Common myeloid progenitor, CD34-positive (primary cell): ENCODE results near the gene DHX9. TPM values are rescaled to one million over a fixed set of nuclear protein-coding genes. Genes with fewer than 3 reads are reported as not detected.

Experiments used
- CTCF ChIA-PET: fragments of 350-600 bp; sonication (Branson Sonifier 250); formaldehyde crosslinking; loops from one replicate; lab custom pipeline; 2021; ENCODE audit warnings: antibody characterized with exemption; lab: Charles Lee
- POLR2A ChIA-PET: fragments of 350-600 bp; sonication (Branson Sonifier 250); formaldehyde crosslinking; loops from one replicate; lab custom pipeline; 2021; ENCODE audit warnings: antibody characterized with exemption; lab: Charles Lee
- DNase-seq, 3 donors: peaks; one replicate each; pipeline versions ENCODE4 v3.0.0 to v3.0.0-alpha.2; 2013
- H3K27ac ChIP-seq, 2 experiments: 1 replicate in 1 of 2; 2 replicates in 1 of 2; pipeline ENCODE4 v1.7.0; 2013; ENCODE audit warnings: inconsistent platforms in 2 of 2, low read length in 2 of 2, mild to moderate bottlenecking in 2 of 2, low read depth in 1 of 2, moderate library complexity in 1 of 2; ENCODE audit not compliant: severe bottlenecking in 2 of 2, insufficient read depth in 1 of 2, poor library complexity in 1 of 2
- H3K27me3 ChIP-seq, 5 experiments: replicated peaks in 2 of 5; 1 replicate in 3 of 5; 2 replicates in 2 of 5; pipeline versions ENCODE4 v1.6.1 to v1.7.0; 2013; ENCODE audit warnings: low read length in 4 of 5, mild to moderate bottlenecking in 2 of 5, moderate library complexity in 2 of 5, inconsistent platforms in 1 of 5; ENCODE audit not compliant: insufficient read depth in 5 of 5, control insufficient read depth in 4 of 5
- H3K36me3 ChIP-seq, 4 experiments: 1 replicate in 2 of 4; 2 replicates in 2 of 4; pipeline versions ENCODE4 v1.6.1 to v1.7.0; 2013; ENCODE audit warnings: low read length in 3 of 4, control low read depth in 1 of 4, mild to moderate bottlenecking in 1 of 4; ENCODE audit not compliant: control insufficient read depth in 4 of 4, insufficient read depth in 4 of 4
- H3K4me1 ChIP-seq, 4 experiments: 1 replicate in 3 of 4; 2 replicates in 1 of 4; pipeline versions ENCODE4 v1.6.1 to v1.7.1; 2013; ENCODE audit warnings: low read length in 3 of 4, mild to moderate bottlenecking in 3 of 4, control low read depth in 1 of 4, inconsistent platforms in 1 of 4, moderate library complexity in 1 of 4; ENCODE audit not compliant: control insufficient read depth in 4 of 4, insufficient read depth in 4 of 4; ENCODE audit errors: control extremely low read depth in 1 of 4
- H3K4me3 ChIP-seq, 7 experiments: 1 replicate in 4 of 7; 2 replicates in 3 of 7; pipeline versions ENCODE4 v1.5.1 to v1.7.0; 2013; ENCODE audit warnings: mild to moderate bottlenecking in 7 of 7, low read length in 6 of 7, moderate library complexity in 6 of 7, inconsistent platforms in 2 of 7, low read depth in 2 of 7, control low read depth in 1 of 7; ENCODE audit not compliant: insufficient read depth in 4 of 7, control insufficient read depth in 1 of 7; ENCODE audit errors: extremely low read depth in 1 of 7
- H3K9me3 ChIP-seq, 5 experiments: 1 replicate in 4 of 5; 2 replicates in 1 of 5; pipeline versions ENCODE4 v1.6.1 to v1.7.1; 2013; ENCODE audit warnings: low read length in 4 of 5, mild to moderate bottlenecking in 2 of 5, inconsistent platforms in 1 of 5, low read depth in 1 of 5, moderate library complexity in 1 of 5; ENCODE audit not compliant: control insufficient read depth in 4 of 5, insufficient read depth in 2 of 5; ENCODE audit errors: control extremely low read depth in 1 of 5
- WGBS: methylation state at CpG from one replicate; pipeline ENCODE4 v1.1.5; 2013; ENCODE audit not compliant: insufficient coverage; 5-methylcytosine and 5-hydroxymethylcytosine counted together
- polyA plus RNA-seq: library from polyadenylated mRNA; unstranded; fragments of 120-200 nt; gene quantifications from one replicate; pipeline ENCODE4 v1.2.1, GENCODE V29; 2013

DHX9 gene
- 169 TPM for polyA plus RNA-seq

- peak within 1 kb of the TSS; percentile 70 to 96 (median 85) for H3K4me3 ChIP-seq
- H3K27ac ChIP-seq, result peak within 1 kb of the TSS; percentile 71 to 89
- WGBS, result under 1% methylated on average over 61 of the region's 92 CpGs
- no peaks in the 10 kb centered on the region for H3K9me3 ChIP-seq
- DNase-seq, result peak; percentile 93 to 96 (median 96)
- H3K4me1 ChIP-seq, result peaks cover 10 to 31% (median 26%) of the 10 kb centered on the region in 4 experiments
- H3K27me3 ChIP-seq, result no peaks in the 10 kb centered on the region
- CTCF ChIA-PET, result interaction anchor here (1.1 to 1.9 kb wide), 3 partner anchors 43 to 238 kb away, joined by 3 to 5 read pairs (median 4); no protein-coding TSS in a partner anchor
- H3K36me3 ChIP-seq, result peaks cover 8 to 35% (median 10%) of the 10 kb centered on the region in 4 experiments
- POLR2A ChIA-PET, result interaction anchor here (0.6 kb wide), 1 partner anchor 202 kb away, joined by 9 read pairs; no protein-coding TSS in a partner anchor
Measured at GRCh38 chr1:182839209-182840066, at the start of gene DHX9. Gene DHX9, plus strand, starts transcription at chr1:182839347. Its CDS starts 3,220 bp downstream, at chr1:182842567.

GRCh38 chr1:182791281-182792179 lies 47.6 kb upstream of the DHX9 start:
- no peaks in the 10 kb centered on the region for H3K36me3 ChIP-seq
- 89% methylated on average over 4 of the region's 8 CpGs for WGBS
- H3K9me3 ChIP-seq, result no peaks in the 10 kb centered on the region
- CTCF ChIA-PET, result interaction anchor here (0.9 to 12.5 kb wide), 6 partner anchors 9 to 704 kb away, joined by 3 to 525 read pairs (median 4); partner anchors contain the start of gene RGS16
- DNase-seq, result peak; percentile 44 to 68 (median 46)
- no peak overlapping the region for H3K4me3 ChIP-seq
- no peak overlapping the region for H3K27ac ChIP-seq
- H3K4me1 ChIP-seq, result peaks cover 13 to 30% (median 27%) of the 10 kb centered on the region in 4 experiments
- POLR2A ChIA-PET, result interaction anchor here (0.9 kb wide), 1 partner anchor 400 kb away, joined by 3 read pairs; the partner anchor contains the start of gene GLUL
- peaks cover 0 to 9% (median 0%) of the 10 kb centered on the region in 5 experiments for H3K27me3 ChIP-seq

GRCh38 chr1:182794091-182794490 lies 45.1 kb upstream of the DHX9 start:
- 100% methylated on average over 1 of the region's 2 CpGs for WGBS
- CTCF ChIA-PET, result interaction anchor here (5.2 kb wide), 1 partner anchor 11 kb away, joined by 26 read pairs; no protein-coding TSS in a partner anchor

GRCh38 chr1:182794676-182795201 lies 44.4 kb upstream of the DHX9 start:
- no peaks in the 10 kb centered on the region for H3K9me3 ChIP-seq
- ChIA-PET POLR2A (no interaction called here), CTCF (interaction anchor here (1.1 to 5.2 kb wide), 3 partner anchors 11 to 199 kb away, joined by 3 to 26 read pairs (median 10); no protein-coding TSS in a partner anchor)
- DNase-seq, result no peak
- H3K36me3 ChIP-seq, result no peaks in the 10 kb centered on the region
- H3K4me1 ChIP-seq, result peaks cover 13 to 21% (median 18%) of the 10 kb centered on the region in 4 experiments
- peaks cover 0 to 2% (median 0%) of the 10 kb centered on the region in 5 experiments for H3K27me3 ChIP-seq
- H3K4me3 ChIP-seq, result peak overlapping the region in 1 of 7 experiments; percentile 3
- H3K27ac ChIP-seq, result no peak overlapping the region
- WGBS, result 100% methylated on average over 1 of the region's 3 CpGs

More at GRCh38 chr1:182794091-182794490, 45.1 kb upstream of the DHX9 start:
- Histone ChIP-seq H3K27ac (no peak overlapping the region), H3K4me1 (peaks cover 13 to 27% (median 23%) of the 10 kb centered on the region in 4 experiments), H3K9me3 (no peaks in the 10 kb centered on the region), H3K4me3 (no peak overlapping the region), H3K27me3 (peaks cover 0 to 5% (median 0%) of the 10 kb centered on the region in 5 experiments), H3K36me3 (no peaks in the 10 kb centered on the region)
- DNase-seq, result no peak
- POLR2A ChIA-PET, result no interaction called here

GRCh38 chr1:182795563-182796228 lies 43.5 kb upstream of the DHX9 start:
- Histone ChIP-seq H3K9me3 (no peaks in the 10 kb centered on the region), H3K4me3 (peak overlapping the region in 3 of 7 experiments; percentile 3 to 26 (median 8)), H3K27me3 (no peaks in the 10 kb centered on the region), H3K4me1 (peaks cover 10 to 17% (median 14%) of the 10 kb centered on the region in 4 experiments), H3K36me3 (no peaks in the 10 kb centered on the region), H3K27ac (peak overlapping the region in 1 of 2 experiments; percentile 6)
- ChIA-PET POLR2A (no interaction called here), CTCF (interaction anchor here (0.9 to 5.2 kb wide), 7 partner anchors 8 to 200 kb away, joined by 3 to 26 read pairs (median 4); partner anchors contain the start of gene DHX9)
- peak; percentile 88 to 98 (median 95) for DNase-seq
- WGBS, result 11% methylated on average over 4 of the region's 8 CpGs
